KOPT-K1 (cell line): Measurements from ENCODE around the gene RSRC2.
"Not testable (repeated sequence)": the region's sequence is repeated elsewhere in the genome, so short reads cannot be mapped to it uniquely, and the experiment has no call there.

ENCODE experiments used
- H3K27ac ChIP-seq: fragments of 200-600 bp; sonication (generic); 2 replicates; pipeline ENCODE4 v1.5.1; 2016; ENCODE audit warnings: antibody characterized with exemption, mild to moderate bottlenecking, low read depth, low read length; ENCODE audit not compliant: poor library complexity, severe bottlenecking
- H3K36me3 ChIP-seq: fragments of 200-600 bp; sonication (generic); 2 replicates; pipeline ENCODE4 v1.5.1; 2017; ENCODE audit warnings: antibody characterized with exemption, mild to moderate bottlenecking, low read length, moderate library complexity; ENCODE audit not compliant: insufficient read depth
- H3K9me3 ChIP-seq: fragments of 200-600 bp; sonication (generic); 2 replicates; pipeline ENCODE4 v1.5.1; 2017; ENCODE audit warnings: antibody characterized with exemption, low read length, mild to moderate bottlenecking; ENCODE audit not compliant: insufficient read depth, poor library complexity, severe bottlenecking

Gene RSRC2

GRCh38 chr12:122483969-122484368, 42.8 kb downstream of the RSRC2 start:
- H3K9me3 ChIP-seq, result no peaks in the 10 kb centered on the region
- H3K27ac ChIP-seq, result no peak overlapping the region
- peaks cover 100% of the 10 kb centered on the region for H3K36me3 ChIP-seq

- H3K36me3 ChIP-seq, result peaks cover 100% of the 10 kb centered on the region
- no peak overlapping the region for H3K27ac ChIP-seq
- H3K9me3 ChIP-seq, result no peaks in the 10 kb centered on the region
Observed at GRCh38 chr12:122481861-122482260, 44.9 kb downstream of the RSRC2 start.

- Histone ChIP-seq H3K27ac (no peak overlapping the region), H3K36me3 (peaks cover 100% of the 10 kb centered on the region), H3K9me3 (no peaks in the 10 kb centered on the region)
Observed at GRCh38 chr12:122480753-122481152, 46.0 kb downstream of the RSRC2 start.

- H3K36me3 ChIP-seq, result peaks cover 87% of the 10 kb centered on the region
- H3K27ac ChIP-seq, result no peak overlapping the region
- H3K9me3 ChIP-seq, result no peaks in the 10 kb centered on the region
Observed at GRCh38 chr12:122474324-122474716, 52.4 kb downstream of the RSRC2 start.

- no peak overlapping the region for H3K27ac ChIP-seq
- H3K36me3 ChIP-seq, result peaks cover 81% of the 10 kb centered on the region
Observed at GRCh38 chr12:122473543-122474323, 53.0 kb downstream of the RSRC2 start.

GRCh38 chr12:122471324-122472226, 55.2 kb downstream of the RSRC2 start:
- Histone ChIP-seq H3K36me3 (peaks cover 59% of the 10 kb centered on the region), H3K9me3 (no peaks in the 10 kb centered on the region), H3K27ac (no peak overlapping the region)

More at GRCh38 chr12:122473543-122474323, 53.0 kb downstream of the RSRC2 start:
- no peaks in the 10 kb centered on the region for H3K9me3 ChIP-seq

- not testable (repeated sequence) for H3K9me3 ChIP-seq, H3K27ac ChIP-seq
- peaks cover 49% of the 10 kb centered on the region for H3K36me3 ChIP-seq
Observed at GRCh38 chr12:122470576-122470975, 56.2 kb downstream of the RSRC2 start.

GRCh38 chr12:122469856-122470255, 56.9 kb downstream of the RSRC2 start:
- H3K27ac ChIP-seq, H3K9me3 ChIP-seq: not testable (repeated sequence)
- peaks cover 42% of the 10 kb centered on the region for H3K36me3 ChIP-seq

GRCh38 chr12:122467983-122468382, 58.8 kb downstream of the RSRC2 start:
- Histone ChIP-seq H3K27ac (no peak overlapping the region), H3K36me3 (peaks cover 23% of the 10 kb centered on the region), H3K9me3 (no peaks in the 10 kb centered on the region)

GRCh38 chr12:122464317-122465042, 62.3 kb downstream of the RSRC2 start:
- H3K27ac ChIP-seq, H3K36me3 ChIP-seq, H3K9me3 ChIP-seq: not testable (repeated sequence)

GRCh38 chr12:122460641-122461040, 66.1 kb downstream of the RSRC2 start:
- Histone ChIP-seq H3K9me3 (no peaks in the 10 kb centered on the region), H3K36me3 (no peaks in the 10 kb centered on the region), H3K27ac (no peak overlapping the region)

GRCh38 chr12:122460061-122460460, 66.7 kb downstream of the RSRC2 start:
- H3K27ac ChIP-seq, result no peak overlapping the region
- H3K36me3 ChIP-seq, result no peaks in the 10 kb centered on the region
- no peaks in the 10 kb centered on the region for H3K9me3 ChIP-seq

- no peaks in the 10 kb centered on the region for H3K9me3 ChIP-seq
- no peaks in the 10 kb centered on the region for H3K36me3 ChIP-seq
- H3K27ac ChIP-seq, result no peak overlapping the region
Observed at GRCh38 chr12:122459211-122459610, 67.5 kb downstream of the RSRC2 start.

- Histone ChIP-seq H3K9me3 (no peaks in the 10 kb centered on the region), H3K36me3 (no peaks in the 10 kb centered on the region), H3K27ac (no peak overlapping the region)
Observed at GRCh38 chr12:122458105-122459035, 68.4 kb downstream of the RSRC2 start.
